DND-41 (cell line): Measurements from ENCODE around the gene FIGNL2.
A peak's percentile ranks its signal among the peaks of the same experiment; 100 is the strongest.

ENCODE experiments used
- ATAC-seq: fragments of 200-7000 bp; cut with Tn5 transposase; 3 replicates; pipeline ENCODE4 v1.9.1; 2021; ENCODE audit warnings: low read depth; ENCODE audit not compliant: insufficient read depth
- DNase-seq: peaks from one replicate; pipeline ENCODE4 v3.0.0-alpha.2; 2020
- H2AFZ ChIP-seq: 2 replicates; pipeline ENCODE4 v1.6.0; 2012; ENCODE audit warnings: low read depth, low read length
- H3K27ac ChIP-seq: 2 replicates; pipeline ENCODE4 v1.5.1; 2012; ENCODE audit warnings: low read length, inconsistent platforms
- H3K27me3 ChIP-seq: fragments of 200-600 bp; sonication (generic); 2 replicates; pipeline ENCODE4 v1.6.0; 2012; ENCODE audit warnings: low read length, mild to moderate bottlenecking, inconsistent platforms; ENCODE audit not compliant: insufficient read depth, poor library complexity
- H3K36me3 ChIP-seq: 2 replicates; pipeline ENCODE4 v1.5.1; 2012; ENCODE audit warnings: low read length, inconsistent platforms; ENCODE audit not compliant: insufficient read depth
- H3K4me1 ChIP-seq: 2 replicates; pipeline ENCODE4 v1.5.1; 2012; ENCODE audit warnings: mild to moderate bottlenecking, low read length; ENCODE audit not compliant: insufficient read depth
- H3K4me2 ChIP-seq: 2 replicates; pipeline ENCODE4 v1.6.0; 2012; ENCODE audit warnings: mild to moderate bottlenecking, moderate library complexity, low read length, inconsistent platforms; ENCODE audit not compliant: insufficient read depth
- H3K4me3 ChIP-seq, 2 experiments: fragments of 200-600 bp in 1 of 2; shearing (Covaris generic) in 1 of 2; 2 replicates each; pipeline ENCODE4 v1.5.1; 2012 to 2016; ENCODE audit warnings: inconsistent platforms in 2 of 2, low read length in 2 of 2, mild to moderate bottlenecking in 2 of 2, low read depth in 1 of 2, moderate library complexity in 1 of 2
- H3K79me2 ChIP-seq: 2 replicates; pipeline ENCODE4 v1.6.0; 2012; ENCODE audit warnings: low read length, inconsistent platforms; ENCODE audit not compliant: insufficient read depth
- H3K9ac ChIP-seq: 2 replicates; pipeline ENCODE4 v1.6.0; 2012; ENCODE audit warnings: low read depth, mild to moderate bottlenecking, inconsistent platforms, low read length, moderate library complexity
- H3K9me3 ChIP-seq: 2 replicates; pipeline ENCODE4 v1.5.1; 2012; ENCODE audit warnings: low read length, moderate library complexity, mild to moderate bottlenecking, inconsistent platforms; ENCODE audit not compliant: insufficient read depth, severe bottlenecking
- H4K20me1 ChIP-seq: 2 replicates; pipeline ENCODE4 v1.6.0; 2012; ENCODE audit warnings: low read length; ENCODE audit not compliant: insufficient read depth
- CTCF ChIP-seq: IDR thresholded peaks from 2 replicates; pipeline ENCODE4 v1.5.1; 2012; ENCODE audit warnings: borderline replicate concordance, low read length, moderate library complexity, mild to moderate bottlenecking; ENCODE audit not compliant: poor library complexity, severe bottlenecking; ENCODE audit errors: extremely low read depth
- EZH2 ChIP-seq: IDR thresholded peaks from 3 replicates; pipeline ENCODE4 v1.6.1; 2012; ENCODE audit warnings: borderline replicate concordance, low read depth, mild to moderate bottlenecking, moderate library complexity, low read length, inconsistent platforms; ENCODE audit not compliant: severe bottlenecking

Gene FIGNL2

DNA sequence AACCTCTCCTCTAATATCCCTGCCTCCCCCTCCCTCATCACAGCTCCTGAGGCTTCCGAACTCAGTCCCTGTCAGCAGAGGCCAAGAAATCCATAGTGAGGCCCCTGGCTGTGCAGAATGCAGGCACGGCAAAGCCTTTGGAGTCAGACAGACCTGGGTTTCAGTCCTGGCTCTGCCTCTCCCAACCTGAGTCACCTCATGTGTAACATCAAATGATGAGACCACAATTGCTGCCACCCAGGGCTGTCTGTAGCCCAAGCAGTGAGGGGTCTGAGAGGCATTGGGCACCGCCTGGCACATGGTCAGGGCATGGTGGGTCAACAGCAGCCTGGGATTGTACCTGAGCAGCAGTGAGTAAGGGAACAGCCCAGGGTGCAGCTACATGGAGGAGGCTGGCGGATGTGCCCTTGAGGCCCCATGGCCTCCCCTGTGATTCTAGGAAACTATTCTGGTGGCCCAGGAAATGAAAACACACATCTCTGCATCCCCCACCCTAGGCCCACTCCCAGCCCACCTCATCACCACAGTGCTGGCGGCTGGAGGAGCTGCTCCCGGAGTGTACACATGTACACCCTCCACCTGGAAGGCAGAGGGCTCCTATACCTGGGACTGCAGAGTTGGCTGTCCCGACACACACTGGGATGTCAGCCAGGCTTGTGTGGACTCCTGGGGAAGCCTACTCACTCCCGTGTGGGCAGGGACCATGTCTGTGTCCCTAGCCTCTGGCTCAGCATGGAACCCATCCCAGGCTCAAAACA, 47.0 kb upstream of the FIGNL2 start:
- no peaks in the 10 kb centered on the region for H3K9me3 ChIP-seq
- no peaks in the 10 kb centered on the region for H3K79me2 ChIP-seq
- ATAC-seq: no peak
- H3K4me3 ChIP-seq: no peak overlapping the region
- H4K20me1 ChIP-seq: no peaks in the 10 kb centered on the region
- H3K36me3 ChIP-seq: no peaks in the 10 kb centered on the region
- no peak overlapping the region for H2AFZ ChIP-seq
- peaks cover 7% of the 10 kb centered on the region for H3K27me3 ChIP-seq
- no peak overlapping the region for H3K27ac ChIP-seq
- H3K4me2 ChIP-seq: no peak overlapping the region
- TF ChIP-seq CTCF (no peak), EZH2 (no peak)
- H3K9ac ChIP-seq: no peak overlapping the region
- DNase-seq: no peak
- H3K4me1 ChIP-seq: no peaks in the 10 kb centered on the region

GRCh38 chr12:51893786-51894185, 45.3 kb upstream of the FIGNL2 start:
- H4K20me1 ChIP-seq: no peaks in the 10 kb centered on the region
- H3K27ac ChIP-seq: no peak overlapping the region
- H3K9me3 ChIP-seq: no peaks in the 10 kb centered on the region
- TF ChIP-seq EZH2 (no peak), CTCF (no peak)
- H3K36me3 ChIP-seq: no peaks in the 10 kb centered on the region
- H2AFZ ChIP-seq: no peak overlapping the region
- H3K4me1 ChIP-seq: no peaks in the 10 kb centered on the region
- no peak for DNase-seq
- H3K4me2 ChIP-seq: no peak overlapping the region
- H3K4me3 ChIP-seq: no peak overlapping the region
- no peak overlapping the region for H3K9ac ChIP-seq
- ATAC-seq: no peak
- H3K79me2 ChIP-seq: no peaks in the 10 kb centered on the region
- peaks cover 7% of the 10 kb centered on the region for H3K27me3 ChIP-seq

DNA sequence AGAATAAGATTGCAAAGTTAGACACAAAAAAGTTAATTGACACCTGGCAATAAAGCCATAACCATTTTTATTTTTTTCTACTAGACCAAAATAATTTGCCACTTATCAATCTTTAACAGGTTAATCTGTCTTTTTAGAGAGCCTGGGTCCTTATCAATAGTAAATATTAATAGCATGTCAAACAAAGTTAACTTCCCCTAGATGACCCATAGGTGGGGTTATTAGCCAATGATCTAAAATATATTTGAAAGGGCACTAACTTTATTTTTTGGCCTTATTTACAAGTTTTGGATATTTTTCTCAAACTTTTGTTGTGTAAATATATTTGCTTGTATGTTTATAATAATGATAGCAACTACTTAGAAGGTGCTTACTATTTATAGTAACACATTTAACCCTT, 43.3 kb upstream of the FIGNL2 start:
- H3K9me3 ChIP-seq: no peaks in the 10 kb centered on the region
- no peaks in the 10 kb centered on the region for H3K4me1 ChIP-seq
- ATAC-seq: no peak
- no peak for DNase-seq
- peaks cover under 1% of the 10 kb centered on the region for H3K27me3 ChIP-seq
- no peak overlapping the region for H2AFZ ChIP-seq
- no peak for TF ChIP-seq EZH2
- peak; percentile 33 for TF ChIP-seq CTCF
- H4K20me1 ChIP-seq: no peaks in the 10 kb centered on the region
- H3K9ac ChIP-seq: no peak overlapping the region
- no peaks in the 10 kb centered on the region for H3K36me3 ChIP-seq
- H3K79me2 ChIP-seq: no peaks in the 10 kb centered on the region
- H3K27ac ChIP-seq: no peak overlapping the region
- no peak overlapping the region for H3K4me2 ChIP-seq
- H3K4me3 ChIP-seq: no peak overlapping the region
